ENCODE data around the gene RAB40B.

- TF ChIP-seq CTCF (IDR thresholded peaks at IDR 0.05) (peak in 1 of 6 experiments; percentile 2), POLR2A (IDR thresholded peaks at IDR 0.05) (peak; percentile 98 to 99)
Observed at GRCh38 chr17:82648165-82648668, 50.3 kb downstream of the RAB40B start, which contains the start of gene WDR45B.
